Prostate gland (tissue), 2 donors: ENCODE data around the gene EPS8L1. TPM values are rescaled to one million over a fixed set of nuclear protein-coding genes. Genes with fewer than 3 reads are reported as not detected.

Source experiments
- DNase-seq: peaks from one replicate; pipeline ENCODE4 v3.0.0-alpha.2; 2019; ENCODE audit warnings: low spot score
- H3K27ac ChIP-seq, 2 donors: fragments of 200-600 bp; sonication (generic); 2 replicates each; pipeline ENCODE4 v1.5.1; 2017 to 2019
- H3K27me3 ChIP-seq: fragments of 200-600 bp; sonication (generic); replicated peaks from 2 replicates; pipeline ENCODE4 v1.5.1; 2019; ENCODE audit not compliant: insufficient read depth
- H3K36me3 ChIP-seq, 2 donors: fragments of 200-600 bp; sonication (generic); 1 replicate in 1 of 2; 2 replicates in 1 of 2; pipeline versions ENCODE4 v1.5.1 to v1.8.1; 2017 to 2019
- H3K4me1 ChIP-seq: fragments of 200-600 bp; sonication (generic); replicated peaks from 2 replicates; pipeline ENCODE4 v1.5.1; 2019
- H3K4me3 ChIP-seq, 2 donors: fragments of 200-600 bp; sonication (generic); 2 replicates each; pipeline ENCODE4 v1.5.1; 2017 to 2019
- H3K9me3 ChIP-seq: fragments of 200-600 bp; sonication (generic); 2 replicates; pipeline ENCODE4 v1.5.1; 2017
- POLR2A ChIP-seq: fragments of 450-650 bp; IDR thresholded peaks from one replicate; pipeline ENCODE4 v1.6.1; 2016; ENCODE audit warnings: antibody characterized with exemption, mild to moderate bottlenecking
- POLR2AphosphoS5 ChIP-seq: sonication (generic); formaldehyde crosslinking; IDR thresholded peaks from one replicate; pipeline ENCODE4 v1.6.1; 2017; ENCODE audit warnings: antibody characterized with exemption
- WGBS: methylation state at CpG from one replicate; pipeline ENCODE4 v1.1.5; 2018; 5-methylcytosine and 5-hydroxymethylcytosine counted together
- intact Hi-C: fragments of 100-400 bp; cut with DNase I; formaldehyde crosslinking; loops from one replicate; pipeline ENCODE4 v1.14.2; 2022
- total RNA-seq, 2 donors: library from RNA; depleted of rRNA; stranded (reverse); fragments of >200 nt; gene quantifications; one replicate each; pipeline ENCODE4 v1.1.0, GENCODE V29; 2016
- TF ChIP-seq, protein P1 (sequence below), 4 experiments: fragments of 200-600 bp in 2 of 4; fragments of 450-650 bp in 2 of 4; sonication (generic) in 2 of 4; IDR thresholded peaks; 1 replicate in 3 of 4; 2 replicates in 1 of 4; pipeline ENCODE4 v1.5.1; 2016 to 2019; ENCODE audit warnings: antibody characterized with exemption in 4 of 4, mild to moderate bottlenecking in 2 of 4, moderate library complexity in 2 of 4

Gene EPS8L1
- total RNA-seq, 2 donors from 2014 or later: 36.8 to 62.8 TPM

DNA sequence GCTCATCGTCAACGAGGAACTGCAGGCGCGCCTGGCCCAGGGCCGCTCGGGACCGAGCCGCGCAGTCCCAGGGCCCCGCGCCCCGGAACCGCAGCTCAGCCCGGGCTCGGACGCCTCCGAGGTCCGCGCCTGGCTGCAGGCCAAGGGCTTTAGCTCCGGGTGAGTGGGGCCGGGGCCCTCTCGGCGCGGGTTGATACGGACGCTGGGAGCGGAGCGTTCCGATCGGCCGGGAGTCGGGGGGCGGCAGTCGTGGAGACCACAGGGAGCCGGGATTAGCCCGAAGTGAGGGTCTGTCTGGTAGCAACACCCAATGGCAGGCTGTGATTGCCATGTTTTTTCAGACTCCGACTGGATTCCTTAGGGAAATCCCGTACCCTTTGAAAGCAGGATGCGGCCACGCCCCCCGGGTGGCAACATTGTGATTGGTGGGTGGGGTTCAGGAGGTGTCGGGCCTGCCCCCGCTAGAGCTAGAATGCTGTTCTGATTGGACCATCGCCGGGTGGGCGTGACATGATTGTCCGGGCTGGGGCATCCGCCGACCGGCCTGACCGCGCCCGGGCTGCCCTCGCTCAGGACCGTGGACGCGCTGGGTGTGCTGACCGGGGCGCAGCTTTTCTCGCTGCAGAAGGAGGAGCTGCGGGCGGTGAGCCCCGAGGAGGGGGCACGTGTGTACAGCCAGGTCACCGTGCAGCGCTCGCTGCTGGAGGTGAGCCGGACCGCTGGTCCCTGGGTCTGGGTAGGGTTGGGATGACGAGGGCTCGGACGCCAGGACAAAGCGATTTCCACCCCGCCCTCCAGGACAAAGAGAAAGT lies 11.3 kb downstream of the EPS8L1 start:
- DNase-seq: peak; percentile 92
- Histone ChIP-seq H3K4me3 (peak overlapping the region; percentile 25 to 36), H3K36me3 (peaks cover 5 to 9% of the 10 kb centered on the region in 2 donors), H3K4me1 (peaks cover 4% of the 10 kb centered on the region), H3K27me3 (no peaks in the 10 kb centered on the region), H3K27ac (peak overlapping the region; percentile 36 to 38), H3K9me3 (no peaks in the 10 kb centered on the region)
- intact Hi-C loops: no loop called here
- TF ChIP-seq POLR2AphosphoS5: peak; percentile 88
- peak; percentile 16 for TF ChIP-seq POLR2A
- TF ChIP-seq, protein P1, sequence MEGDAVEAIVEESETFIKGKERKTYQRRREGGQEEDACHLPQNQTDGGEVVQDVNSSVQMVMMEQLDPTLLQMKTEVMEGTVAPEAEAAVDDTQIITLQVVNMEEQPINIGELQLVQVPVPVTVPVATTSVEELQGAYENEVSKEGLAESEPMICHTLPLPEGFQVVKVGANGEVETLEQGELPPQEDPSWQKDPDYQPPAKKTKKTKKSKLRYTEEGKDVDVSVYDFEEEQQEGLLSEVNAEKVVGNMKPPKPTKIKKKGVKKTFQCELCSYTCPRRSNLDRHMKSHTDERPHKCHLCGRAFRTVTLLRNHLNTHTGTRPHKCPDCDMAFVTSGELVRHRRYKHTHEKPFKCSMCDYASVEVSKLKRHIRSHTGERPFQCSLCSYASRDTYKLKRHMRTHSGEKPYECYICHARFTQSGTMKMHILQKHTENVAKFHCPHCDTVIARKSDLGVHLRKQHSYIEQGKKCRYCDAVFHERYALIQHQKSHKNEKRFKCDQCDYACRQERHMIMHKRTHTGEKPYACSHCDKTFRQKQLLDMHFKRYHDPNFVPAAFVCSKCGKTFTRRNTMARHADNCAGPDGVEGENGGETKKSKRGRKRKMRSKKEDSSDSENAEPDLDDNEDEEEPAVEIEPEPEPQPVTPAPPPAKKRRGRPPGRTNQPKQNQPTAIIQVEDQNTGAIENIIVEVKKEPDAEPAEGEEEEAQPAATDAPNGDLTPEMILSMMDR (IDR thresholded peaks at IDR 0.05): no peak
- 10% methylated on average over 74 of the region's 74 CpGs for WGBS

DNA sequence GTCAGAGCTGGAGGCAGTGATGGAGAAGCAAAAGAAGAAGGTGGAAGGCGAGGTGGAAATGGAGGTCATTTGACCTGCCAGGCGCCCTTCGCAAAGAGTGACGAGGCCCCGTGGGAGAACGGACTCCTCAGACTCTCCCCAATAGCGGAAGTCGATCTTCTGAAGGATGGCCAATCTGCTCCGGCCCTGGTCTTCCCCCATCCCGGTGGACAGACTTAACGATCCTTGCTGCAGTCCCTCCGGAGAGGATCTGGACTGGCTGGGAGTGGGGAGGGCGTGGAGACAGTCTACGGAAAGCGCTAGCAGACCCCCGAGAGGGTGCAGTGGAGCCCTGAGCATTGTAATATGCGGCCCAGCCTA lies 11.9 kb downstream of the EPS8L1 start:
- TF ChIP-seq POLR2A (no peak), POLR2AphosphoS5 (no peak)
- TF ChIP-seq, protein P1 (IDR thresholded peaks at IDR 0.05): no peak
- H3K27me3 ChIP-seq: no peaks in the 10 kb centered on the region
- peak overlapping the region in 1 of 2 donors; percentile 38 for H3K27ac ChIP-seq
- DNase-seq: no peak
- peaks cover 4% of the 10 kb centered on the region for H3K4me1 ChIP-seq
- WGBS: 45% methylated on average over 17 of the region's 17 CpGs
- intact Hi-C loops: no loop called here
- H3K4me3 ChIP-seq: peak overlapping the region; percentile 25 to 36
- peaks cover 5 to 9% of the 10 kb centered on the region in 2 donors for H3K36me3 ChIP-seq
- H3K9me3 ChIP-seq: no peaks in the 10 kb centered on the region

DNA sequence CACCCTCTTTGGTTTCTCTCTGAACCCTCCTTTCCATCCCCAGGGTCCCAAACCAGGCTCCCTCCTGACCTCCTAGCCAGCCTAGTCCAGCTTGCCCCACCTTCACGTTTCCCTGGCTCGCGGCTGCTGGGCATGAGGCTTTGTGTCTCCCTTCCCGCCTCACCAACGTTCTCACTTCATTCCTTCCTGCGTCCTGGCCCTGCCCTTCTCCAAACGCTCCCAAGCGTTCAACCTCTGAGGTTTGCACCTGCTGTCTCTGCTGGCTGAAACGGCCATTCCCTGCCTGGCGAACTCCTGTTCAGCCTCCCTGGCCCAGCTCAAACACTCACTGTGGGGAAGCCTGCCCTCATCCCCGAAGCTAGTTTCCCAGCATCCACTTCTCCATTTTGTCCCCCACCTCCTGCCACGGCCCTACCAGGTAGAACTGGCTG lies 12.4 kb downstream of the EPS8L1 start:
- peak overlapping the region in 1 of 2 donors; percentile 51 for H3K27ac ChIP-seq
- peaks cover 5 to 9% of the 10 kb centered on the region in 2 donors for H3K36me3 ChIP-seq

DNA sequence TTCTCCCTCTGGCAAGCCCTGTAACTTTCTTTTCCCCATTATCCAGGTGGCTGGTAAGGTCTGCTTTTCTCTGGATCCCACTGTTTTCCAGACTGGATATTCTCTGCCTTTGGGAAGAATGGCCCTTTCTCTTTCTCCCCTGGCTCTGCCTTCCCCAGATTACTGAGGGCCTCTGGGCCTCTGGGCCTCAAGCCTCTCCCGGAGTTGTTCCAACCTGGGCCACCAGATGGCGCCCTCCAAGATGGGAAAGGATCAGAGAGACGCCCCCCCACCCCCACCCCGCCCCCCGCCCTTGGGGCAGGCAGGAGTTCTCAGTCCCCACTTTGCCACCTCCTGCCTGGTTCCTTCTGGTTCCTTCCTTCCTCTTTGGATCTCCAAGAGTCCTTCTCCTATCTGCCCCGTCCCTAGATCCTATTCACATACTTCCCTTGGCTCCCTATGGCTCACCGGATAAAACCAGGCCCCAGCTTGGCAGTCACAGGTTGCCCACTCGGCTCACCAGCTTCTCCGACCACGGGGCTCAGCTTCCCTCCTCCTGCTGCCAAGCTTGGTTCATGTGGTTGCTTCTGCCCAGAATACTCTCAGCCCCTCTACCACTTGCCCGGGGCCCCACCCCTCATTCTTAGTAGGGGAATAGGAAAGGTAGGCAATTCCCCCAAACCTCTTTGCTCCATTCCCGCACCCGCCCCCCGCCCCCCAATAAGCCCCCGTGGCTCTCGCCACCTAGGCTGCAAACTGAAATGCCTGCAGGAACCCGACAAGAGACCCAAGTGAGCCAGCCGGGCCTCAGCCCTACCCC lies 13.1 kb downstream of the EPS8L1 start:
- Histone ChIP-seq H3K27me3 (no peaks in the 10 kb centered on the region), H3K27ac (peak overlapping the region in 1 of 2 donors; percentile 51), H3K4me1 (peaks cover 4% of the 10 kb centered on the region), H3K36me3 (peaks cover 5 to 9% of the 10 kb centered on the region in 2 donors), H3K9me3 (no peaks in the 10 kb centered on the region), H3K4me3 (no peak overlapping the region)
- peak; percentile 41 for DNase-seq
- 61% methylated on average over 18 of the region's 18 CpGs for whole genome bisulfite sequencing
- no peak for TF ChIP-seq POLR2AphosphoS5
- TF ChIP-seq POLR2A: no peak
- TF ChIP-seq, protein P1 (IDR thresholded peaks at IDR 0.05): peak; percentile 48 to 71 (median 54)
- intact Hi-C loops: no loop called here

More for the DNA sequence above, 12.4 kb downstream of the EPS8L1 start:
- Histone ChIP-seq H3K4me1 (peaks cover 4% of the 10 kb centered on the region), H3K9me3 (no peaks in the 10 kb centered on the region), H3K4me3 (no peak overlapping the region), H3K27me3 (no peaks in the 10 kb centered on the region)
- no peak for DNase-seq
- TF ChIP-seq POLR2AphosphoS5 (no peak), POLR2A (no peak)
- TF ChIP-seq, protein P1 (IDR thresholded peaks at IDR 0.05): no peak
- intact Hi-C loops: no loop called here
- WGBS: 76% methylated on average over 12 of the region's 12 CpGs
